CD4-positive, alpha-beta memory T cell (primary cell): Measurements from ENCODE around the gene RNF14. TPM values are rescaled to one million over a fixed set of nuclear protein-coding genes. Genes with fewer than 3 reads are reported as not detected.

Experiments
- CTCF ChIA-PET: fragments of 350-600 bp; sonication (Branson Sonifier 250); formaldehyde crosslinking; loops from one replicate; lab custom pipeline; 2021; ENCODE audit warnings: inconsistent platforms; ENCODE audit not compliant: partially characterized antibody; lab: Charles Lee
- POLR2A ChIA-PET: fragments of 350-600 bp; sonication (Branson Sonifier 250); formaldehyde crosslinking; loops from one replicate; lab custom pipeline; 2021; ENCODE audit not compliant: partially characterized antibody; lab: Charles Lee
- DNase-seq, 5 donors: peaks; one replicate each; pipeline versions ENCODE4 v3.0.0 to v3.0.0-alpha.2; 2020 to 2022; ENCODE audit warnings: mixed read lengths in 1 of 5
- H3K27ac ChIP-seq: one replicate; pipeline ENCODE4 v1.7.0; 2013; ENCODE audit warnings: low read depth, low read length
- H3K27me3 ChIP-seq: 2 replicates; pipeline ENCODE4 v1.7.0; 2013; ENCODE audit warnings: mild to moderate bottlenecking, low read length, moderate library complexity; ENCODE audit not compliant: insufficient read depth
- H3K36me3 ChIP-seq: 2 replicates; pipeline ENCODE4 v1.7.0; 2013; ENCODE audit warnings: mild to moderate bottlenecking, low read length, moderate library complexity; ENCODE audit not compliant: insufficient read depth
- H3K4me1 ChIP-seq: 2 replicates; pipeline ENCODE4 v1.7.0; 2013; ENCODE audit warnings: mild to moderate bottlenecking, low read length, moderate library complexity; ENCODE audit not compliant: insufficient read depth
- H3K4me3 ChIP-seq, 2 donors: one replicate each; pipeline ENCODE4 v1.7.0; 2013; ENCODE audit warnings: low read length in 2 of 2, mild to moderate bottlenecking in 1 of 2
- H3K9me3 ChIP-seq, 2 donors: one replicate each; pipeline ENCODE4 v1.7.0; 2013; ENCODE audit warnings: low read length in 2 of 2, control low read depth in 1 of 2; ENCODE audit not compliant: control insufficient read depth in 1 of 2
- H3K27ac Mint-ChIP-seq, 7 donors: one replicate each; pipeline ENCODE4 v1.8.0; 2020 to 2021; ENCODE audit warnings: mixed read lengths in 7 of 7, mild to moderate bottlenecking in 6 of 7, inconsistent platforms in 3 of 7, moderate library complexity in 3 of 7
- H3K27me3 Mint-ChIP-seq, 2 donors: one replicate each; pipeline ENCODE4 v1.8.0; 2020 to 2021; ENCODE audit warnings: mixed read lengths in 2 of 2
- H3K36me3 Mint-ChIP-seq, 2 donors: one replicate each; pipeline ENCODE4 v1.8.0; 2020 to 2021; ENCODE audit warnings: mixed read lengths in 2 of 2, inconsistent platforms in 1 of 2, mild to moderate bottlenecking in 1 of 2
- H3K4me1 Mint-ChIP-seq, 4 donors: one replicate each; pipeline ENCODE4 v1.8.0; 2020 to 2021; ENCODE audit warnings: mixed read lengths in 4 of 4, mild to moderate bottlenecking in 1 of 4
- H3K4me3 Mint-ChIP-seq, 8 donors: one replicate each; pipeline ENCODE4 v1.8.0; 2020 to 2021; ENCODE audit warnings: mixed read lengths in 8 of 8, mild to moderate bottlenecking in 7 of 8, moderate library complexity in 6 of 8, inconsistent platforms in 3 of 8
- H3K9me3 Mint-ChIP-seq, 8 donors: one replicate each; pipeline ENCODE4 v1.8.0; 2020 to 2021; ENCODE audit warnings: mixed read lengths in 8 of 8, mild to moderate bottlenecking in 5 of 8, inconsistent platforms in 3 of 8, moderate library complexity in 1 of 8
- intact Hi-C: fragments of 100-400 bp; cut with micrococcal nuclease; formaldehyde crosslinking; loops from one replicate; pipeline ENCODE4 v1.15.1; 2023
- polyA plus RNA-seq, 2 donors: library from polyadenylated mRNA; unstranded; fragments of 300-500 nt; fragmentation: Illumina TruSeq; gene quantifications; one replicate each; pipeline ENCODE4 v1.2.3, GENCODE V29; 2021
- total RNA-seq, 2 experiments: library from RNA; stranded (reverse); gene quantifications; one replicate each; pipeline ENCODE4 v1.2.3, GENCODE V29; 2021

Gene RNF14
- total and polyA plus RNA-seq, 4 experiments from 2014 or later: 35.4 to 52.0 (median 45.2) TPM

GRCh38 chr5:141940695-141941271 lies 28.1 kb upstream of the RNF14 start:
- Histone ChIP-seq H3K4me3 (no peak overlapping the region), H3K9me3 (no peaks in the 10 kb centered on the region), H3K27ac (no peak overlapping the region), H3K27me3 (no peaks in the 10 kb centered on the region), H3K4me1 (no peaks in the 10 kb centered on the region), H3K36me3 (peaks cover 32% of the 10 kb centered on the region)
- no peak for DNase-seq
- Mint-ChIP-seq H3K27me3 (no peaks in the 10 kb centered on the region), H3K9me3 (no peaks in the 10 kb centered on the region), H3K4me1 (peaks cover 0 to 3% (median 0%) of the 10 kb centered on the region in 4 donors), H3K36me3 (peaks cover 3 to 31% of the 10 kb centered on the region in 2 donors), H3K4me3 (no peak overlapping the region), H3K27ac (peak overlapping the region; percentile 29 to 86 (median 68))
- intact Hi-C loops: no loop called here
- ChIA-PET POLR2A (interaction anchor here (0.9 to 1.7 kb wide), 6 partner anchors 17 to 376 kb away, joined by 3 to 5 read pairs (median 3); partner anchors contain the start of genes DELE1, PCDH12 and RNF14), CTCF (interaction anchor here (0.9 to 5.9 kb wide), 4 partner anchors 18 to 249 kb away, joined by 3 to 53 read pairs (median 3); partner anchors contain the start of gene PCDH12)

GRCh38 chr5:141941307-141941706 lies 27.6 kb upstream of the RNF14 start:
- Histone ChIP-seq H3K4me1 (no peaks in the 10 kb centered on the region), H3K27me3 (no peaks in the 10 kb centered on the region), H3K4me3 (no peak overlapping the region), H3K9me3 (no peaks in the 10 kb centered on the region), H3K36me3 (peaks cover 27% of the 10 kb centered on the region), H3K27ac (no peak overlapping the region)
- CTCF ChIA-PET: interaction anchor here (1.0 to 5.9 kb wide), 3 partner anchors 18 to 249 kb away, joined by 3 to 53 read pairs (median 3); partner anchors contain the start of gene PCDH12
- Mint-ChIP-seq H3K27ac (peak overlapping the region in 4 of 7 donors; percentile 42 to 81 (median 63)), H3K4me1 (peaks cover 0 to 3% (median 0%) of the 10 kb centered on the region in 4 donors), H3K4me3 (no peak overlapping the region), H3K27me3 (no peaks in the 10 kb centered on the region), H3K9me3 (no peaks in the 10 kb centered on the region), H3K36me3 (peaks cover 0 to 27% of the 10 kb centered on the region in 2 donors)
- intact Hi-C loops: no loop called here
- POLR2A ChIA-PET: interaction anchor here (0.9 to 1.0 kb wide), 4 partner anchors 18 to 377 kb away, joined by 3 read pairs; partner anchors contain the start of gene DELE1
- DNase-seq: no peak

- no peak overlapping the region for H3K4me3 ChIP-seq
- Mint-ChIP-seq H3K36me3 (peaks cover 0 to 27% of the 10 kb centered on the region in 2 donors), H3K9me3 (no peaks in the 10 kb centered on the region), H3K27me3 (no peaks in the 10 kb centered on the region), H3K4me3 (no peak overlapping the region), H3K4me1 (peaks cover 0 to 3% (median 0%) of the 10 kb centered on the region in 4 donors), H3K27ac (peak overlapping the region in 3 of 7 donors; percentile 1 to 70 (median 23))
- ChIA-PET CTCF (interaction anchor here (0.8 to 5.9 kb wide), 3 partner anchors 17 to 777 kb away, joined by 3 to 53 read pairs (median 3); partner anchors contain the start of gene PCDH12), POLR2A (interaction anchor here (0.9 to 1.0 kb wide), 3 partner anchors 18 to 377 kb away, joined by 3 read pairs; partner anchors contain the start of gene DELE1)
- no peaks in the 10 kb centered on the region for H3K9me3 ChIP-seq
- DNase-seq: no peak
- H3K36me3 ChIP-seq: peaks cover 22% of the 10 kb centered on the region
- H3K27me3 ChIP-seq: no peaks in the 10 kb centered on the region
- no peaks in the 10 kb centered on the region for H3K4me1 ChIP-seq
- intact Hi-C loops: no loop called here
- no peak overlapping the region for H3K27ac ChIP-seq
Measured at GRCh38 chr5:141941779-141942178, 27.1 kb upstream of the RNF14 start.

- Mint-ChIP-seq H3K27ac (peak overlapping the region in 4 of 7 donors; percentile 1 to 70 (median 19)), H3K9me3 (no peaks in the 10 kb centered on the region)
- POLR2A ChIA-PET: no interaction called here
Measured at GRCh38 chr5:141942185-141942857, 26.6 kb upstream of the RNF14 start.

GRCh38 chr5:141944076-141944475 lies 24.8 kb upstream of the RNF14 start:
- peaks cover 0 to 3% (median 0%) of the 10 kb centered on the region in 4 donors for H3K4me1 Mint-ChIP-seq
- ChIA-PET POLR2A (interaction anchor here (0.5 to 1.1 kb wide), 2 partner anchors 20 to 386 kb away, joined by 3 read pairs; partner anchors contain the start of gene DELE1), CTCF (interaction anchor here (0.5 to 5.9 kb wide), 4 partner anchors 15 to 319 kb away, joined by 3 to 53 read pairs (median 5); partner anchors contain the start of genes PCDH12 and RNF14)
- Histone ChIP-seq H3K4me1 (no peaks in the 10 kb centered on the region), H3K27me3 (no peaks in the 10 kb centered on the region), H3K9me3 (no peaks in the 10 kb centered on the region), H3K4me3 (no peak overlapping the region), H3K36me3 (peaks cover 7% of the 10 kb centered on the region), H3K27ac (no peak overlapping the region)
- H3K4me3 Mint-ChIP-seq: no peak overlapping the region
- DNase-seq: no peak
- peaks cover 0 to 14% of the 10 kb centered on the region in 2 donors for H3K36me3 Mint-ChIP-seq
- H3K9me3 Mint-ChIP-seq: no peaks in the 10 kb centered on the region
- peak overlapping the region in 1 of 7 donors; percentile 36 for H3K27ac Mint-ChIP-seq
- H3K27me3 Mint-ChIP-seq: no peaks in the 10 kb centered on the region
- intact Hi-C loops: no loop called here

More at GRCh38 chr5:141942185-141942857, 26.6 kb upstream of the RNF14 start:
- intact Hi-C loops: no loop called here
- peaks cover 0 to 3% (median 0%) of the 10 kb centered on the region in 4 donors for H3K4me1 Mint-ChIP-seq
- no peak overlapping the region for H3K27ac ChIP-seq
- H3K4me3 Mint-ChIP-seq: no peak overlapping the region
- CTCF ChIA-PET: interaction anchor here (0.8 to 5.9 kb wide), 2 partner anchors 17 to 777 kb away, joined by 3 to 53 read pairs; partner anchors contain the start of gene PCDH12
- peaks cover 17% of the 10 kb centered on the region for H3K36me3 ChIP-seq
- H3K36me3 Mint-ChIP-seq: peaks cover 0 to 22% of the 10 kb centered on the region in 2 donors
- H3K27me3 Mint-ChIP-seq: no peaks in the 10 kb centered on the region
- no peak for DNase-seq
- no peaks in the 10 kb centered on the region for H3K27me3 ChIP-seq
- no peak overlapping the region for H3K4me3 ChIP-seq
- no peaks in the 10 kb centered on the region for H3K9me3 ChIP-seq
- H3K4me1 ChIP-seq: no peaks in the 10 kb centered on the region

GRCh38 chr5:141945511-141946051 lies 23.3 kb upstream of the RNF14 start:
- H3K27me3 Mint-ChIP-seq: no peaks in the 10 kb centered on the region
- Histone ChIP-seq H3K4me3 (no peak overlapping the region), H3K4me1 (no peaks in the 10 kb centered on the region), H3K36me3 (no peaks in the 10 kb centered on the region), H3K9me3 (no peaks in the 10 kb centered on the region), H3K27ac (no peak overlapping the region), H3K27me3 (no peaks in the 10 kb centered on the region)
- no peak overlapping the region for H3K4me3 Mint-ChIP-seq
- H3K27ac Mint-ChIP-seq: no peak overlapping the region
- H3K9me3 Mint-ChIP-seq: no peaks in the 10 kb centered on the region
- ChIA-PET POLR2A (no interaction called here), CTCF (interaction anchor here (1.3 to 5.9 kb wide), 2 partner anchors 14 to 23 kb away, joined by 3 to 53 read pairs; partner anchors contain the start of genes PCDH12 and RNF14)
- intact Hi-C loops: no loop called here
- DNase-seq: no peak
- H3K36me3 Mint-ChIP-seq: peaks cover 0 to 4% of the 10 kb centered on the region in 2 donors
- peaks cover 0 to 3% (median 0%) of the 10 kb centered on the region in 4 donors for H3K4me1 Mint-ChIP-seq
